Ovary (tissue), 9 donors: ENCODE results near the gene CAPN5. TPM values are rescaled to one million over a fixed set of nuclear protein-coding genes. Genes with fewer than 3 reads are reported as not detected.

Experiments used
- DNase-seq, 5 donors: peaks; one replicate each; pipeline ENCODE4 v3.0.0-alpha.2; 2019 to 2020
- H3K27ac ChIP-seq, 2 donors: fragments of 200-600 bp; one replicate each; pipeline versions ENCODE4 v1.5.1 to v1.8.0; 2019 to 2022
- H3K27me3 ChIP-seq: fragments of 200-600 bp; one replicate; pipeline ENCODE4 v1.8.0; 2022
- H3K36me3 ChIP-seq: fragments of 200-600 bp; sonication (generic); one replicate; pipeline ENCODE4 v1.5.1; 2019
- H3K4me1 ChIP-seq: one replicate; pipeline ENCODE4 v1.8.1; 2013; ENCODE audit warnings: mild to moderate bottlenecking, moderate library complexity; ENCODE audit not compliant: insufficient read depth
- H3K4me3 ChIP-seq: fragments of 200-600 bp; sonication (generic); one replicate; pipeline ENCODE4 v1.5.1; 2017
- H3K9me3 ChIP-seq, 2 donors: fragments of 200-600 bp in 1 of 2; sonication (generic) in 1 of 2; one replicate each; pipeline versions ENCODE4 v1.5.1 to v1.8.1; 2013 to 2019; ENCODE audit warnings: mild to moderate bottlenecking in 1 of 2, moderate library complexity in 1 of 2
- EP300 ChIP-seq: sonication (generic); formaldehyde crosslinking; IDR thresholded peaks from one replicate; pipeline ENCODE4 v1.6.1; 2017; ENCODE audit warnings: antibody characterized with exemption
- POLR2A ChIP-seq: fragments of 450-650 bp; IDR thresholded peaks from one replicate; pipeline ENCODE4 v1.6.1; 2017; ENCODE audit warnings: antibody characterized with exemption, mild to moderate bottlenecking, moderate library complexity
- WGBS, 3 donors: extraction: QIAGEN DNeasy Blood & Tissue Kit in 1 of 3; methylation state at CpG; one replicate each; pipeline versions ENCODE4 v1.1.5 to v1.1.7; 2013 to 2017; 5-methylcytosine and 5-hydroxymethylcytosine counted together
- intact Hi-C, 4 donors: fragments of 100-400 bp; cut with DNase I; formaldehyde crosslinking; loops; one replicate each; pipeline versions ENCODE4 v1.11.0 to v1.15.1; 2022 to 2023
- polyA plus RNA-seq, 2 donors: library from polyadenylated mRNA; stranded (reverse); fragments of 200-250 nt in 1 of 2; fragments of 350-450 nt in 1 of 2; fragmentation: Illumina TruSeq in 1 of 2; extraction: RNeasy Lipid Tissue Mini Kit (QIAGEN cat#74804) in 1 of 2; gene quantifications; one replicate each; pipeline ENCODE4 v1.2.3, GENCODE V29; 2013 to 2014
- total RNA-seq, 7 donors: library from RNA; depleted of rRNA in 2 of 7; stranded (reverse); fragments of >200 nt in 2 of 7; fragmentation: NEBNext Ultra II Directional in 3 of 7; extraction: Animal tissue kit (Norgen Biotek cat#: 25700) in 3 of 7; gene quantifications; one replicate each; pipeline versions ENCODE4 v1.1.0 to v1.2.4, GENCODE V29; 2016 to 2023
- TF ChIP-seq, protein P1 (sequence below), 3 donors: fragments of 450-650 bp in 2 of 3; fragments of 200-600 bp in 1 of 3; IDR thresholded peaks; one replicate each; pipeline versions ENCODE4 v1.5.1 to v1.8.0; 2016 to 2022; ENCODE audit warnings: antibody characterized with exemption in 3 of 3, mild to moderate bottlenecking in 1 of 3
- donor health status: DM: no; HTN: no; CAD: no; lungs with moderate emphysema.
- donor health status: DM: no; HTN: no; CAD: no.
- donor health status: Bipolar disorder and iron deficiency.
- donor health status: DM: yes; HTN: yes; CAD: no.
- donor health status: DM: no; HTN: no; CAD: no.
- donor health status: DM: yes; HTN: yes; CAD: no.

CAPN5 gene
- total and polyA plus RNA-seq, 9 donors, result 3.0 to 82.2 (median 21.3) TPM

DNA sequence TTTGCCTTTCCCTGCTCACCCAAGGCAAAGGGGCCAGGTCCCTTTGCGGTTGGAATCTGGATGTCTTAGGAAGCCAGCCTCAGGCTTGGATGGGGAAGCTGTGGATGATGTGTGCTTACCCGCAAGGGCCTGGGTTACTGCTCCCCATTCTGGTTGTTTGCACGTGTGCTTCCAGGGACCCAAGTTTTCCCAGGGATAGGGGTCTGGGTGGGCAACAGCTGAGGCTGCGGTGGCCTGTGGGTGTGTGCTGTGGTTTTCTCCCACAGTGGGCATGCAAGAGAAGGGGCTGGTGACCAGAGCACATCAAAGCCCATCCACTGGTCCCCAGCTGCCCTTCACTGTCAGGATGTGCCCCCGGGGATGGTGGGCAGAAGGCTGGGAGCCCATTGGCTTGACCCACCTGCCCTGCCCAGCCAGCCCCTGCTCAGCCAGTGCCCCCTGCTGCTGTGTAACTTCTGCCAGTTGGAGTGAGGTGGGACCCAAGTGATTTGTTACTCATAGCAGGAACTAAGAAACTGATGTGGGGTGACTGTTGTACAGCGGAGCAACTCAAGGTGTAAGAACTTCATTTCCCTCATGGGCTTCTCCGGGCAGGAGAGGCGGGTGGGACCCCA, 3.3 kb downstream of the CAPN5 start:
- Histone ChIP-seq H3K27me3 (no peaks in the 10 kb centered on the region), H3K4me3 (no peak overlapping the region), H3K4me1 (peaks cover 29% of the 10 kb centered on the region), H3K27ac (no peak overlapping the region), H3K36me3 (no peaks in the 10 kb centered on the region), H3K9me3 (no peaks in the 10 kb centered on the region)
- 90 to 93% (median 93%) methylated on average over 8 of the region's 8 CpGs for WGBS, 3 donors
- intact Hi-C loops, result no loop called here
- TF ChIP-seq, protein P1, sequence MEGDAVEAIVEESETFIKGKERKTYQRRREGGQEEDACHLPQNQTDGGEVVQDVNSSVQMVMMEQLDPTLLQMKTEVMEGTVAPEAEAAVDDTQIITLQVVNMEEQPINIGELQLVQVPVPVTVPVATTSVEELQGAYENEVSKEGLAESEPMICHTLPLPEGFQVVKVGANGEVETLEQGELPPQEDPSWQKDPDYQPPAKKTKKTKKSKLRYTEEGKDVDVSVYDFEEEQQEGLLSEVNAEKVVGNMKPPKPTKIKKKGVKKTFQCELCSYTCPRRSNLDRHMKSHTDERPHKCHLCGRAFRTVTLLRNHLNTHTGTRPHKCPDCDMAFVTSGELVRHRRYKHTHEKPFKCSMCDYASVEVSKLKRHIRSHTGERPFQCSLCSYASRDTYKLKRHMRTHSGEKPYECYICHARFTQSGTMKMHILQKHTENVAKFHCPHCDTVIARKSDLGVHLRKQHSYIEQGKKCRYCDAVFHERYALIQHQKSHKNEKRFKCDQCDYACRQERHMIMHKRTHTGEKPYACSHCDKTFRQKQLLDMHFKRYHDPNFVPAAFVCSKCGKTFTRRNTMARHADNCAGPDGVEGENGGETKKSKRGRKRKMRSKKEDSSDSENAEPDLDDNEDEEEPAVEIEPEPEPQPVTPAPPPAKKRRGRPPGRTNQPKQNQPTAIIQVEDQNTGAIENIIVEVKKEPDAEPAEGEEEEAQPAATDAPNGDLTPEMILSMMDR (IDR thresholded peaks at IDR 0.05), result no peak
- peak in 2 of 5 donors; percentile 12 to 20 for DNase-seq

DNA sequence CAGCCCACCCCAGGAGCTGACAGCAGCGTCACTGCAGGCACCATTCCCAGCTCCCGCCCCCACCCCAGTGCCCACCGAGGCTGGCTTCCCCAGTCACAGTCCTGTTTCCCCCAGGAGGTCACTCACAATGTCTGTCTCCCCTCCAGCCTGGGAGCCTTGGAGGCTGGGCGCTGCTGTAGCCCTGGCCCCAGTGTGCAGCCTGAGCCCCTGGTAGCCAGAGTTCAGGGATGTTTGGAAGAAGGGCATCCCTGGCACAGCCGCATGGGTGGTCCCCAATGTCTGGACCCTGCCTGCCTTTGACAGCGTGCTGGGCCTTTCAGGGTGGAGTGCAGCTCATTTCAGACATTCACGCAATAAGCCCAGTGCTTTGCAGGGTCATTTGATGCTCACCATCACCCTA, 4.3 kb downstream of the CAPN5 start:
- WGBS, 3 donors, result 71 to 85% (median 83%) methylated on average over 7 of the region's 7 CpGs

DNA sequence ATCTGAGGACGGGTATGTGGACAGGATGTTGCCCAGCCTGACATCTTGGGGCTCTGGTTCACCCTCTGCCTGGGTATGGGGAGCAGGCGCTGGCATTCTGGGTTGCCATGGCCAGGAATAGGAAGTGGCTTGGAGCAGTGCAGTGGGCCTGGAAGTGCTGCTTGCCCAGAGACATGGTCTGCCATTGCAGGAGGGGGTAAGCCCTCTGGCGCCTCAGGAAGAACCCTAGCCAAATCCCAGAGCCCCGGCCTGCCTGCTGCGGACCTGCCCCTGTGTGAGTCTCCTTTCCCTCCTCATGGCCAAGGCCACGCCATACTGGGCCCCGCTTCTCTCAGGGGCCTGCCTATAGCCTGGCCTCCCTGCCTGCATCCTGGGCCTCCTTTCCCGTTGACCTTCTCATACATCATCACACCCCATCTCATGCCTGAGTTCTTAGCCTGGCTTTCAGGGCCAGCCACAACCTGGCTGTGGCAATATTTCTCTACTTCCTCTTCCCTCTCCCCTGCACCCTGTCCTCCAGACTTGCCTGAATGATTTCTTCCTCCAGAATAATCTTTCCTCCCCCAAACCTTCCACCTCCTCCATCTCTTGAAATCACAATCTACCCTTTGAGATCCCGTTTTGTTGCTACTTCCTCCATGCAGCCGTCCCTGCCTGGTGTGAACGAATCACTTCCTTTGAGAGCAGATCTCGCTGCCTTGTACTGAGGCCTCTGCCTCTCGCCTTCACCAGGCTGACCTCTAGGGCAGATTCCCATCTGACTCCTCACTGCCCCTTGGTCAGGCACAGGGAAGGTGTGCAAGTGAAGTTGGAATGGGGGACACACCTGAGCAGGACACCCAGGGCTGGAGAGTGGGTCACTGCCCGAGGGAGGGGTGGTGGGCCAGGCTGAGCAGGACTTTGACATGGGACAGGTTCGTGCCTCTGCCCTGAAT, 5.2 kb downstream of the CAPN5 start:
- Histone ChIP-seq H3K4me3 (no peak overlapping the region), H3K9me3 (no peaks in the 10 kb centered on the region), H3K27ac (peak overlapping the region in 1 of 2 donors; percentile 84), H3K27me3 (no peaks in the 10 kb centered on the region), H3K4me1 (peaks cover 29% of the 10 kb centered on the region), H3K36me3 (no peaks in the 10 kb centered on the region)
- peak in 4 of 5 donors; percentile 18 to 36 (median 30) for DNase-seq
- 78 to 80% (median 79%) methylated on average over 15 of the region's 15 CpGs for WGBS, 3 donors
- TF ChIP-seq EP300 (no peak), POLR2A (no peak)
- TF ChIP-seq, protein P1 (IDR thresholded peaks at IDR 0.05), result no peak
- intact Hi-C loops, result no loop called here

More for the DNA sequence above, 4.3 kb downstream of the CAPN5 start:
- peak in 2 of 5 donors; percentile 23 for DNase-seq
- H3K27me3 ChIP-seq, result no peaks in the 10 kb centered on the region
- intact Hi-C loops, result no loop called here
- H3K36me3 ChIP-seq, result no peaks in the 10 kb centered on the region
- H3K9me3 ChIP-seq, result no peaks in the 10 kb centered on the region
- no peak overlapping the region for H3K4me3 ChIP-seq
- H3K27ac ChIP-seq, result peak overlapping the region in 1 of 2 donors; percentile 84
- no peak for TF ChIP-seq POLR2A
- no peak for TF ChIP-seq EP300
- TF ChIP-seq, protein P1 (IDR thresholded peaks at IDR 0.05), result no peak
- peaks cover 29% of the 10 kb centered on the region for H3K4me1 ChIP-seq

DNA sequence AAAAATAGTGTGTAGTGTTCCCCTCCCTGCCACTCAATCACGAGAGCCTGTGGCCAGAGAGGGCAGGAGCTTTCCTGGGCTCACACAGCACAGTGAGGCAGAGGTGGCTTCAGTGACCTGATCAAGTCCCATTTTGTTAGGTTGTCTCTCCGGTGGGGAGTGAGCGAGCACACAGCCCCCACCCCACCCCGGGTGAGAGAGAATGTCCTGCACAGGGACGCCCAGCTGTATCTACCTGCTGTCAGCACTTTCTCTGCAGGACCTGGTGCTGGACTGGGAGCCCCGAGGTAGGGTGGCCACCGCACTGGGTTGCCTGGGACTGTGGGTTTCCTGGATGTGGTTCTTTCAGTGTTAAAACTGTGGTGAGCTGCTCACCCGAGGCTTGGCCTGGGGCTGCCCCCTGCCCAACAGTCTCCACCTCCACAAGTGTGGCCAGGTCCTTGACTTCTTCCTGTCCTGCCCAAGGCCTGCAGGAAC, 6.1 kb downstream of the CAPN5 start:
- intact Hi-C loops, result no loop called here
- H3K27me3 ChIP-seq, result no peaks in the 10 kb centered on the region
- 38 to 46% (median 39%) methylated on average over 8 of the region's 8 CpGs for WGBS, 3 donors
- H3K4me3 ChIP-seq, result no peak overlapping the region
- no peaks in the 10 kb centered on the region for H3K36me3 ChIP-seq
- peak in 1 of 5 donors; percentile 37 for DNase-seq
- TF ChIP-seq EP300 (no peak), POLR2A (no peak)
- TF ChIP-seq, protein P1 (IDR thresholded peaks at IDR 0.05), result no peak
- H3K27ac ChIP-seq, result peak overlapping the region; percentile 44 to 84
- H3K9me3 ChIP-seq, result no peaks in the 10 kb centered on the region
- peaks cover 29% of the 10 kb centered on the region for H3K4me1 ChIP-seq
